Pancreas (tissue), 10 donors: ENCODE data around the gene HDAC4. TPM values are rescaled to one million over a fixed set of nuclear protein-coding genes. Genes with fewer than 3 reads are reported as not detected.

Experiments
- ATAC-seq, 4 donors: fragments of 200-7000 bp; cut with Tn5 transposase; one replicate each; pipeline versions ENCODE4 v1.8.0 to v1.9.1; 2020; ENCODE audit warnings: mild to moderate bottlenecking in 4 of 4, moderate library complexity in 4 of 4
- DNase-seq, 6 donors: peaks; one replicate each; pipeline ENCODE4 v3.0.0-alpha.2; 2020
- FAIRE-seq: peaks from 2 replicates; lab custom pipeline; 2012; peaks lifted over from hg19 to GRCh38; lab: Jason Lieb, UNC
- H3K27ac ChIP-seq, 4 donors: fragments of 200-600 bp; sonication (generic); 1 replicate in 3 of 4; 2 replicates in 1 of 4; pipeline versions ENCODE4 v1.5.0 to v1.8.0; 2020
- H3K27me3 ChIP-seq, 4 donors: fragments of 200-600 bp; one replicate each; pipeline ENCODE4 v1.8.0; 2021
- H3K36me3 ChIP-seq, 3 donors: fragments of 200-600 bp; sonication (generic) in 1 of 3; one replicate each; pipeline versions ENCODE4 v1.5.0 to v1.8.0; 2020 to 2021
- H3K4me1 ChIP-seq, 3 donors: fragments of 200-600 bp; one replicate each; pipeline ENCODE4 v1.8.0; 2021
- H3K4me3 ChIP-seq, 4 donors: fragments of 200-600 bp; sonication (generic) in 2 of 4; one replicate each; pipeline versions ENCODE4 v1.5.0 to v1.8.0; 2020 to 2021
- H3K9me3 ChIP-seq, 4 donors: fragments of 200-600 bp; one replicate each; pipeline ENCODE4 v1.8.0; 2021
- WGBS, 2 donors: extraction: QIAGEN DNeasy Blood & Tissue Kit; methylation state at CpG; one replicate each; pipeline ENCODE4 v1.1.7; 2013; 5-methylcytosine and 5-hydroxymethylcytosine counted together
- intact Hi-C, 3 donors: fragments of 100-400 bp; cut with DNase I; formaldehyde crosslinking; loops; one replicate each; pipeline versions ENCODE4 v1.11.1 to v1.14.2; 2022
- polyA plus RNA-seq, 2 donors: library from polyadenylated mRNA; stranded (reverse); fragments of 200-250 nt; gene quantifications; one replicate each; pipeline ENCODE4 v1.2.3, GENCODE V29; 2013
- total RNA-seq, 6 donors: library from RNA; stranded (reverse); fragmentation: NEBNext Ultra II Directional in 4 of 6; extraction: Animal tissue kit (Norgen Biotek cat#: 25700) in 4 of 6; gene quantifications; one replicate each; pipeline versions ENCODE4 v1.2.1 to v1.2.4, GENCODE V29; 2021 to 2023
- TF ChIP-seq, protein P1 (sequence below), 4 donors: fragments of 200-600 bp; sonication (generic) in 3 of 4; IDR thresholded peaks; one replicate each; pipeline versions ENCODE4 v1.5.0 to v1.8.0; 2021; ENCODE audit warnings: antibody characterized with exemption in 4 of 4
- donor health status: healthy with polysubstance abuse.
- donor health status: DM: no; HTN: no; CAD: no; lungs with moderate emphysema.
- donor health status: DM: no; HTN: no; CAD: no.
- donor health status: control.
- donor health status: control.
- donor health status: Bipolar disorder and iron deficiency.
- donor health status: DM: yes; HTN: yes; CAD: no.
- donor health status: DM: no; HTN: no; CAD: no.
- donor health status: DM: no; HTN: no; CAD: no.
- donor health status: DM: yes; HTN: yes; CAD: no.

HDAC4 gene
- total and polyA plus RNA-seq, 8 donors = 8.2 to 31.8 (median 16.6) TPM

DNA sequence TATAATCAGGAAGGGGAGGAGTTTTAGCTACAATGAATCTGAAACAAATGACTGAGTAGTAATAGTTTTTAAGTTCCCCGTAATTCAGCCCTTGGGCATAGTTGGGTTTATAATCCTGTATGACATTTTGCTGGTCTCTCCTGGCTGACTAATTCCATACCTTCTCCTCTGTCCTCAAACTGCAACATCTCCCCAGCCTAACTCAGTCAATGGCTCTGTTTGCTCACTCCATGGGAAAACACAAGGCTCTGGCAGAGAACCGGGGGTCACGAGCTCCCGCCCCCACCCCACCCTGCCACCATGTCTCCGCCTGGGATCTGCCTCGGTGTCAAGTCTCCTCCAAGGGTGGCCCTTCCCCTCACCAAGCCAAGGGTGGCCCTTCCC is 168.6 kb downstream of the HDAC4 start:
- FAIRE-seq (no peak), DNase-seq (peak in 1 of 6 donors; percentile 12), ATAC-seq (no peak)
- TF ChIP-seq, protein P1, sequence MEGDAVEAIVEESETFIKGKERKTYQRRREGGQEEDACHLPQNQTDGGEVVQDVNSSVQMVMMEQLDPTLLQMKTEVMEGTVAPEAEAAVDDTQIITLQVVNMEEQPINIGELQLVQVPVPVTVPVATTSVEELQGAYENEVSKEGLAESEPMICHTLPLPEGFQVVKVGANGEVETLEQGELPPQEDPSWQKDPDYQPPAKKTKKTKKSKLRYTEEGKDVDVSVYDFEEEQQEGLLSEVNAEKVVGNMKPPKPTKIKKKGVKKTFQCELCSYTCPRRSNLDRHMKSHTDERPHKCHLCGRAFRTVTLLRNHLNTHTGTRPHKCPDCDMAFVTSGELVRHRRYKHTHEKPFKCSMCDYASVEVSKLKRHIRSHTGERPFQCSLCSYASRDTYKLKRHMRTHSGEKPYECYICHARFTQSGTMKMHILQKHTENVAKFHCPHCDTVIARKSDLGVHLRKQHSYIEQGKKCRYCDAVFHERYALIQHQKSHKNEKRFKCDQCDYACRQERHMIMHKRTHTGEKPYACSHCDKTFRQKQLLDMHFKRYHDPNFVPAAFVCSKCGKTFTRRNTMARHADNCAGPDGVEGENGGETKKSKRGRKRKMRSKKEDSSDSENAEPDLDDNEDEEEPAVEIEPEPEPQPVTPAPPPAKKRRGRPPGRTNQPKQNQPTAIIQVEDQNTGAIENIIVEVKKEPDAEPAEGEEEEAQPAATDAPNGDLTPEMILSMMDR (IDR thresholded peaks at IDR 0.05) = no peak
- Histone ChIP-seq H3K36me3 (no peaks in the 10 kb centered on the region), H3K4me3 (no peak overlapping the region), H3K4me1 (no peaks in the 10 kb centered on the region), H3K9me3 (no peaks in the 10 kb centered on the region), H3K27ac (no peak overlapping the region), H3K27me3 (no peaks in the 10 kb centered on the region)
- WGBS, 2 donors = 94 to 99% methylated on average over 6 of the region's 6 CpGs
- intact Hi-C loops = no loop called here

DNA sequence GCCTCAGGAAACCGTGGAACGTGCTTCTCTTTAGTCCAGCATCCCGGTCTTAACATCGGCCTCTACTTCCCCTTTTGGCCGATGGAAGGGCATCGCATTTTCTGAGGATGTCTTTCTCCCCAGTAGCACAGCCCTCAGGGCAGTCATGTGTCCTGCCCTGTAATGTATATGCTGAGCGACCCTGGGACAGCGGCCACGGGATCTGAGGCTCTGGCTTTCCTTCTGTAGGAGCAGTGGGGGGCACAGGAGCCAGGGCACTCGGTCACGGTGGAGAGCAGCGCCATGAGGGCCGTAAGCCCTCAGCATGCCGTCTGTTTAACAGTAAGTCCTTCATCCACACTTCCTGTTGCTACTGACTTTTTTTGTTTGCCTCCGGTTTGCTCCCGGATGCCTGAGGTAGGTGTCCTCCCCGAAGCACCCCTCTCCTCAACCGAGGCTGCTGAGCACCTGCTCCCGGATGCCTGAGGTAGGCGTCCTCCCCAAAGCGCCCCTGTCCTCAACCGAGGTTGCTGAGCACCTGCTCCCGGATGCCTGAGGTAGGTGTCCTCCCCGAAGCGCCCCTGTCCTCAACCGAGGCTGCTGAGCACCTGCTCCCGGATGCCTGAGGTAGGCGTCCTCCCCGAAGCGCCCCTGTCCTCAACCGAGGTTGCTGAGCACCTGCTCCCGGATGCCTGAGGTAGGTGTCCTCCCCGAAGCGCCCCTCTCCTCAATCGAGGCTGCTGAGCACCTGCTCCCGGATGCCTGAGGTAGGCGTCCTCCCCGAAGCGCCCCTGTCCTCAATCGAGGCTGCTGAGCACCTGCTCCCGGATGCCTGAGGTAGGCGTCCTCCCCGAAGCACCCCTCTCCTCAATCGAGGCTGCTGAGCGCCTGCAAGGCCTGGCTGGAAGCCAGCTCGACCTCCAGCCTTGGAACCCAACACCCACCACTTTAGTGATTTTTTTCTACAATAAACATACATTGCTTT is 169.3 kb downstream of the HDAC4 start:
- Histone ChIP-seq H3K9me3 (no peaks in the 10 kb centered on the region), H3K4me3 (no peak overlapping the region), H3K27me3 (no peaks in the 10 kb centered on the region), H3K36me3 (no peaks in the 10 kb centered on the region), H3K4me1 (no peaks in the 10 kb centered on the region), H3K27ac (no peak overlapping the region)
- FAIRE-seq (no peak), ATAC-seq (peak in 1 of 4 donors; percentile 30), DNase-seq (peak in 1 of 6 donors; percentile 38)
- intact Hi-C loops = no loop called here
- TF ChIP-seq, protein P1 (IDR thresholded peaks at IDR 0.05) = no peak
- 82 to 87% methylated on average over 28 to 46 of the region's 46 CpGs for WGBS, 2 donors

DNA sequence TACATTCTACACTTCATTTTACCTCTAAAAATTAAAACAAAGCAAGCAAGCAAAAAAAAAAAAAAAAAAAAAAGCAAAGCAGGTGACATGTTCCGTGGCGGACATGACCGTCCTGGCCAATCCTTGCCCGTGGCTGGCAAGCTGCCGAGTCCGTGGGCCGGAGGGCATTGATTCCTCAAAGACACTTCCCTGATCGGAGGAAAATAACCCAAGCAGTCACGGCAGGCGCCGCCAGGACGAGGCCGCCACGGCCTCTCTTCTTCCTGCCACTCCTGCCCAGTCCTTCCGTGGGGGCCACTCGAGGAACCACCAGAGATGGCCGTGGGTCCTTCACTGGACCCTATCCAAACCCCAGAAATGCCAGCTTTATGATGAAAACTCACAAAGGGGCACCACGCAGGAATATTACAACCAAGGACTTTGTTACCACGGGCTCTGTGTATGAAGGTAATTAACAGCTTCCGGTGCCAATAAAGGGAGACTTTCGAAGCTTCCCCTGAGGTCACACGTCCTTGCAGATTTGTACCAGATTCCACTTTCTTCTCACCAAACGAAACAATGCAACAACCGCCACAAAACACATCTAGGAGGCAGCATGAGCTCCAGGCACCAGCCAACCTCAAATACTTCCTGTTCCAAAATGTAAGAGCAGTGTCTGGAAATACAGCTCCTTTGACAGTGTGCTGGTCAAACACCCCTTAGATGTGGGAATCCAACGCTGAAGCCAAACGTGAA is 170.3 kb downstream of the HDAC4 start:
- TF ChIP-seq, protein P1 (IDR thresholded peaks at IDR 0.05) = no peak
- no peaks in the 10 kb centered on the region for H3K9me3 ChIP-seq
- H3K4me1 ChIP-seq = peaks cover 0 to 8% (median 0%) of the 10 kb centered on the region in 3 donors
- no peak overlapping the region for H3K27ac ChIP-seq
- WGBS, 2 donors = 78 to 84% methylated on average over 26 of the region's 26 CpGs
- ATAC-seq (peak in 1 of 4 donors; percentile 33), FAIRE-seq (no peak), DNase-seq (peak in 1 of 6 donors; percentile 50)
- H3K27me3 ChIP-seq = no peaks in the 10 kb centered on the region
- H3K4me3 ChIP-seq = no peak overlapping the region
- intact Hi-C loops = no loop called here
- H3K36me3 ChIP-seq = no peaks in the 10 kb centered on the region

DNA sequence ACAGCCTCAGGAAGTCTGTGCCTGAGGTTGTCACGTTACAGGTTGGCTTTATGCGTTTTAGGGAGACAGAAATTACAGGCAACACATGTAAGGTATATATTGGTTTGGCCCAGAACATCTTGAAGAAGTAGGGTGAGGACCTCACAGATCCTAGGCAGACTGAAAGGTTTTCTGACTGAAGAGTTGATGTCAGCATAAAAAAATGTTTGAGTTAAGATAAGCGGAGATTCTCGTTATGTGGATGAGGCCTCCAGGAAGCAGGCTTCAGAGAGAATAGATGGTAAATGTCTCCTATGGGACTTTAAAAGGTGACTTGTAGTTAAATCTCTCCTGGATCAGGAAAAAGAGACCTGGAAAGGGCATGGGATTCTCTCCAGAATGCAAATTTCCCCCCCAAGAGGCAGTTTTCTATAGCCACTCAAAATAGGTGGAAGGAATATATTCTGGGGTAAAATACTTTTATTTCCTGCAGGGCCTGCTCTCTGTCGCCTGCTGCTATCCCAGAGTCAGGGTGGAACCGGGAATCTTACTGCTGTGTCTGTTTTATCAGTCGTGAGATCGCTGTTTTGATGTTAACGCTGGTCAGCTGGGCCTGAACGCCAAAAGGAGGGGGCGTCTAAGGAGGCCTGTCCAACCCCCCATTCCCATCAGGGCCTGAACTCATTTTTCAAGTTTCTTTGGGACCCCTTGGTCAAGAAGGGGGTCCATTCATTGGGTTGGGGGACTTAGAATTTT is 171.1 kb downstream of the HDAC4 start:
- Histone ChIP-seq H3K36me3 (no peaks in the 10 kb centered on the region), H3K27ac (no peak overlapping the region), H3K9me3 (no peaks in the 10 kb centered on the region), H3K4me1 (peaks cover 0 to 13% (median 3%) of the 10 kb centered on the region in 3 donors), H3K27me3 (no peaks in the 10 kb centered on the region), H3K4me3 (no peak overlapping the region)
- ATAC-seq = no peak
- TF ChIP-seq, protein P1 (IDR thresholded peaks at IDR 0.05) = no peak
- intact Hi-C loops = no loop called here
- WGBS, 2 donors = 84 to 88% methylated on average over 11 of the region's 11 CpGs
- no peak for FAIRE-seq
- DNase-seq = no peak
